Midbrain (tissue), 1 donor: ENCODE data around the gene MYRIP.
"Not testable (repeated sequence)": the region's sequence is repeated elsewhere in the genome, so short reads cannot be mapped to it uniquely, and the experiment has no call there.

Experiments used
- DNase-seq: peaks from one replicate; lab custom pipeline; 2025; lab: John Stamatoyannopoulos, UW

MYRIP gene

DNA sequence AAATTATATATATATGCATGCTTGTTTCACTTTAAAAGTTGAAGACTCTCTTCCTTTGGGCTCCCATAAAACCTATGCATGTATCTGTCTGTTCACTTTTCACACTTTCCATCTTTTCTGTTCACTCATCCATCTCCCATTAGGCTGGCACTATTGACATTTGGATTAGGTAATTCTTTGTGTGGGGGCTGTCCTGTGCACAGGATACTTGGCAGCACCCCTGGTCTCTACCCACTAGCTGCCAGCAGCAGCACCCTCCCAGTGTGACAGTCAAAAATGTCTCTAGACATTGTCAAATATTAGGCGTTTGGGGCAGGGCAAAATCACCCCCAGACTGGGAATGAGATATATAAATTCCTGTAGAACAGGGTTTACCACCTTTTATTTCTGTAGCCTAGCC, 427.8 kb downstream of the MYRIP start:
- DNase-seq, result no peak

DNA sequence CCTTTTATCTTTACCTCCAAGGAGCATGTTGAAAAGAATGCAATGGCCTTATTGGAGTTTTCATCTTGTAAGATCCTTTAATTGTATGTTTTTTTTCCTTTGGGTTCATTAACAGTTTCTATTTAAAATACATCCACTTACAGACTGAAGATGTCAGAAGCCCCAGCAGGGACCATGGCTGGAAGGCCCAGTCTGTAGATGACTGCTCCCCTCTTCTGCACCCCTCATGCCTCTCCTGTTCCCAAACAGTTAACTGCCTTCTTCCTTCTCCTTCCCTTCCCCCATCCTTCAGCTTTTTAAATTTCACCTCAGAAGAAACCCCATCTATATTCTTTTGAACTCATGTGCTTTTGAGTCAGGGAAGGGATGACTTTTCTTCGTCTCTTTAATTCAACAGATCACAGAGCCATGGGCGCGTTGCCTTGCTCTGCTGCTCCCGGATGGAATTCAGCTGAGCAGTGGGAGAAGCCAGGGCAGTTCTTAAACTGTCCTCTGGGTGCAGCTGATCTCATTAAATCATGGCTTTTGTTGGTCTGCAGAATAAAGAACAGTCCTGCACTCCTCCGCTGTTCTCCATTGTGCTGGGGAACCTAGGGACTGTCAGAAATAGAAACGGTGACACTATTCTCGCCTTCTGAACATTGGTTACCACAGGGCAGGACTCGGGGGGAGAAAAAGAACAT, 428.6 kb downstream of the MYRIP start:
- no peak for DNase-seq

- no peak for DNase-seq
Measured at GRCh38 chr3:40240921-40241320, 431.5 kb downstream of the MYRIP start.

GRCh38 chr3:40242216-40242615, 432.8 kb downstream of the MYRIP start:
- DNase-seq, result no peak

DNA sequence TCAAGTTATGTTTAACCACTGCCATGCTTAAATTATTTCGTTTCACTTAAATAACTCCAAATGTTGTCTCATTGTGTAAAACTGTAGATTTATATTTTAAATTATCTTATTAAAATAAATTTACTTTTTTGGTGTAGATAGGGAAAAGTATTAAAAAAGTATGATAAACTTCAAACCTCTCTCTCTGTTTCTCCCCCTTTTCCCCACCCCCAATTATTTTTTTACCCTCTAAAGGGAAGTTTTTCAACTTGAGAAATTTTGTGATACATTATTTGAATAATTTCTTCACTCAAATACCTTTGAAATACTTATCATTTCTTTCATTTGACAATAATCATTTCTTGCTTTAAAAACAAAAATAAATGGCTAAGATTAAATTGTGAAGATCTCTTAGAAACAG, 433.2 kb downstream of the MYRIP start:
- DNase-seq, result no peak

DNA sequence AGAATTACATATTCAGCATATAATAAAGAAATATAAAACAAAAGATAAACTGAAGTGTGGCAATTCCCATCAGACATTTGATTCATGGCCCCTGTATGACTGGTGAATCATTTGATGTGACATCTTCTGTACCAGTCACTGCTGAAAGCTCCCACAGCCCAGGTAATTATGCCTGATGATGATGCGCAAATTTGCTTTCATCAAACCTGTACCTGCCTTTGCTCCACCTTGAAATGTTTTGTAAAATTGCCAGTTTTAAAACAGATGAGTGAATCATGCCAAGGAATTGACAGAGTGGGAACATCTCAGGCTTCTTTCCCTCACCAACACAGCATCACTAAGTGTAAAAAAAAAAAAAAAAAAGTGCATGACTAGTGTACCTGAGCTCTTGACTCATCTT, 433.6 kb downstream of the MYRIP start:
- no peak for DNase-seq

GRCh38 chr3:40247714-40248454, 438.5 kb downstream of the MYRIP start:
- DNase-seq, result no peak

- no peak for DNase-seq
Measured at GRCh38 chr3:40248591-40248990, 439.2 kb downstream of the MYRIP start.

DNA sequence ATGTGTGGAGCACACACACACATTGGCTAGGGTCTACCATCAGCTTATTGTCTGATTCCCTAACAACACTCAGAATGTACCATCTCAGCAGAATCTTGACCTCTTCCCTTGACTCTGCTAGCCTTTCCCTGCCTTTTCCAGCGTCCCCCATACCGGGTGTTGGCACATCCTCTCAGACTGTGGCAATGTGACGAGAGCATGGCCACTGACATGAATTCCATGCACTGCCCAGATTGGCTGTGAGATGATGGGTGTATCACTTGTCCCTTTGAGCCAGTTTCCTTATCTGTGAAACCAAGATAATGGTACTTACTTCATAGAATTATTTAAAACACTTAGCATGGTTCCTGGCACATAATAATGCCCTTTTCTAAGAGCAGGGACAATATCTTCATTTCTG, 439.8 kb downstream of the MYRIP start:
- DNase-seq, result no peak

DNA sequence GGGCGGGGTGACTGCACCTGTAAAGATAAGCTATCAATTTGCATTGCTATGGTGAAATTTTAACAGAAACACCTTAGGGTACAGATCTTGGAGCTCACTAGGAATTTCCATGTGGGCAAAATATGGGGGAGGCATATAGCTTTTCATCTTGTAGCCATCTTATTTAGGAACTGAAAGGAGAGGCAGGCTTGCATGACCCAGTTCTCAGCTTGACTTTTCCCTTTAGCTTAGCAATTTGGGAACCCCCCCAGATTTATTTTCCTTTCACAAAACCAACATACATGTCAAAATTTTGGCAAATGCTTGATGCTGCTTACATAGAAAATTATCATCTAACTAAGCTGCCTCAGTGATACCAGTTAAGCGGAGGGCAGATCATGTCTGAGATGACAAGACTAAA, 445.1 kb downstream of the MYRIP start:
- DNase-seq, result no peak

- no peak for DNase-seq
Measured at GRCh38 chr3:40254891-40255290, 445.5 kb downstream of the MYRIP start.

- DNase-seq, result no peak
Measured at GRCh38 chr3:40255532-40255931, 446.1 kb downstream of the MYRIP start.

DNA sequence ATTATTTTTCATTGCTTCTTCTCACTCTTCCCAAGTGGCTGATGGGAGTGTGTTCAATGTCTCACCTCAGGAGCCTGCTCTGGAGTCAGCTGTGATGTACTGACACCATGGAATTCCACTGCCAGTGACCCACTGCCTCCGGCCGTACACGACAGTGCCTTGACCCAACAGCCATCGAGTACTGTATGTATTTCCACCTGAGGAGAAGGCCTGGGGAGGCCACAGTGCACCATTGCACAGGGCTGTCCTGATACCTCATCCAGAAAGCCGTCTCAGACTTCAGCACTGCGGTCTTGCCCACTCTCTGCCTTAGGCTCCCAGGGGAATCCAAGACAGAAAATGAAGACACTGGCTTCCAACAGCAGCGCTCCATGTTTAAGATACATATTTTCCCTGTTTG, 448.7 kb downstream of the MYRIP start:
- no peak for DNase-seq

GRCh38 chr3:40258555-40258954, 449.1 kb downstream of the MYRIP start:
- DNase-seq, result no peak

DNA sequence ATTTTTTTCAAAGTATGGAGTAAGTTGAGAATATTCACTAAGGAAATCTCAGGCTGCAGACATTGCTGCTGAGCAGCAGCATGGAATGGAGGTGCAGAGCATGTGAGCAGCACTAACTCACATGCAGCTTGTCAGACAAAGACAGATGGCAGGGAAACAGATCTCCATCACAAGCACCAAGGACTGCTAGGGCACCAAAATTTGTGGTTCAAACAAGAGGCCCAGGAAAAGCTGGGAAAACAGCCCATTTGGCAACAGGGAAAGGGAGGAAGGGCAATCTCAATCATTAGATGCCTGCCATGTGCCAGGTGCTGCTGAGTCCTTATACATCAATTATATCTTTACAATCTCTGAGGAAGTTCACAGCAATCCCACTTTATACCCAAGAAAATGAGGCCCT, 452.9 kb downstream of the MYRIP start:
- no peak for DNase-seq

- DNase-seq, result no peak
Measured at GRCh38 chr3:40264451-40264850, 455.0 kb downstream of the MYRIP start.

DNA sequence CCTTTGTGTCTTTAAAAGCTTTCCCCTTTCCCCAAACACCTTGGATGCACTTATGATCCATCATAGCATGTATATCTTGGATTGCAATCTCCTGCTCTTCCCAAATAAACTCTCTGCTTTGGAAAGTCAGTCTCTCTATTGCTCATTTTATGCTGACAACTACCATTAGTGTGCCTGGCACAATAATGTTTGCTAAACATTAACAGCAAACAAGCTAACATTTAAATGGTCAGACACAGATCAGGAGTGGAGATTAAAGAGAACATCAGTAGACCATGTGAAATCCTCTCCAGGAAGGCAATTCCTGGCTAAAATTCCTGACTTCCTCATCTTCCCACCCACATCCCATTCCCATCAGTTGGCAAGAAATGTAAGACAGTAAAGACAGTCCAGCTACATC, 455.8 kb downstream of the MYRIP start:
- no peak for DNase-seq

DNA sequence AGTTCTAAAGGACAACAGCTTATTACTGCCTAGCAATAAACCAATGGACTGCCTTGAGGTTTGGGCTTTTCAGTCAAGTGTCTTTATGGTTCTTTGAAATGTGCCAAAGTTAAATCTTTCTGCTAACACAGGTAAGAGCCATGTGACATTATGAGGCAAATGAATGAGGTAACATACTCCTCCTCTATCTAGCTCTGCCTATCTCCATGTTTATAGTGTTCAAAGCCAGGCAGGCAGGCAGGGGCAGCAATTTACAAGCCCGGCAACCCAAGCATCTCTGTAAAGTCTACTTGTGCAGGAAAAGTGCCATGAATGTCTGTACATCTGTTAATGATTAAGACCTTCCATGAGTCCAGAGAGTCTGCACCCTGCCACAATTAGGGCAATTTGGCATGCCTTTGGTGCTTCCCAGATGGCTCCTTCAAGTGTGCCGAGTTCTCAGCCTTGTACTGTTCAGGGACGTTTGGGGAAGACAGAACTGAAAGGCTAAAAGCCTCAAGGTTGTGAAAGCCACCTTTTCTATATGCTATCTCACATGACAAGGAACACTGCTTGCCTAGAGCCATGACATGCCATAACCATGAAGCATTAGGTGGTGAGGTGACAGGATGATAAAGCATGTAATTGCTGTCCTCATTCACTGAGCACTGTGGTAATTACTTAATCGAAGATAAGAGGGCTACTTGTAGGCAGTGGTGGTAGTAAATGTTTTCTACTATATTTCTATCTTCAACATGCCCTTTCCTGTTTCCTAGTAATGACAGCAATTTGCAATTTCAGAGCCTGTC, 458.7 kb downstream of the MYRIP start:
- DNase-seq, result no peak

DNA sequence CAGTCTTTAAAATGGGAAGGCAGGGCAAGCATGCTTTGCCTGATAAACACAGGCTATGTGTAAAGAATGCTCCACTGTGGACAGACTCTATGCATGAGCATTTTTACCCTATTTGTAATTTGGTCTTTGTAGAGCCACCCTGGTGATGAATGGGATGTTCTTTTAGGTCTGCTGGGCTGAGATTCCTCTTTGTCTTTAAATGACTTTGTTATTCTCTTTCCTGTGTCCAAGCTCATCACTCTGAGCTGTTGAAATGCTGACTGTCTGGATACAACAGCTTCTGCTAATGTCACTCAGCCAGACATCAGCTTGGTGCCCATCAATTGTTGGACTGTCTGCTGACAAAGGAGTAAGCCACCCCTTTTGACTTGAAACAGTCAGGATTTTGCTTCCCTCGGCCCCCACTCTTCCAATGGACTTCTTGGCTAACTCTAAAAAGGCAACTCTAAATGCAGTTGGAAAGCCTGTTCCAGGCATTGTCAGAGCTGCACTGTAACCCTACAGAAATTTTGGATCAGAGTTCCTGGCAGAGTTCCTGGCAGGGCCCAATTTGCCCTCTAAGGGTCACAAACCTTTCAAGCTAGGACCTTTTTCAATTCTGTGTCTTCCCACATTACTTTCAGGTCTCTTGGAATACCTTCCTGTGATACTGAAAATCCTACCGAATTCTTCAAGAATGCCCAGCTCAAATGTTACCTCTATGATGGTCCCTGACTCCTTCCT, 459.6 kb downstream of the MYRIP start:
- DNase-seq, result peak; percentile 42

DNA sequence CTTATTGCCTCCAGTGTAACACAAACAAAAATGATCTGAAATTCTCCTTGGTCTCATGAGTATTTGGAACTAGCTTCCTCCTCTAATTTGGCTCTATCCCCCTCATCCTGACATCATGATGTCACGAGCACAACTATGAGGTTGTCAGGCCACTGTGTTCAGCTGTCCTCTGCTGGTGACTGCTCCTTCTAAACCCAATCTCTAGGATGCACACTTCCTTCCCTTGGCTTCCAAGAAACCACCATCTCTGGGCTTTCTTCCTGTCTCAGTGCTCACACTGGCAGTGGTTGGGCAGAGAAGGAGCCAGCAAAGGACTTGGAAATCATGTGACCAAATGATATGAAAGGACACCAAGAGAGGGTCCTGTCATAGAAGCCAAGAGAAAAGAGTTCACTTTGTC, 469.4 kb downstream of the MYRIP start:
- no peak for DNase-seq

DNA sequence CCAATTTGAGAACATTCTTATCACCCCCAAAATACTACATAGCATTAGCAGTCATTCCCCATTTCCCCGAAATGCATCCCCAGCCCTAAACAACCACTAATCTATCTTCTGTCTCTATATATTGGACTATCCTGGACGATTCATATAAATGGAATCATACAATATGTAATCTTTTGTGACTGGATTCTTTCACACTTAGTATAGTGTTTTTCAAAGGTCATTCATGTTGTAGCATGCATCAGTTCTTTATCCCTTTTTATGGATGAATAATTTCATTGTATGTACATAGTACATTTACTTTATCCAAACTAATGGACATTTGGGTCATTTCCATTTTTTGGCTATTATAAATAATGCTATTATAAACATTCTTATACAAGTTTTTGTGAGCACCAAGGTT, 472.6 kb downstream of the MYRIP start:
- DNase-seq, result no peak

GRCh38 chr3:40283057-40283456, 473.6 kb downstream of the MYRIP start:
- not testable (repeated sequence) for DNase-seq
